HG02571 (cell line): Measurements from ENCODE around the gene ZNF212.
A peak's percentile ranks its signal among the peaks of the same experiment; 100 is the strongest.

Experiments
- ATAC-seq: cut with Tn5 transposase; IDR thresholded peaks from one replicate; pipeline ENCODE4 v1.9.1; 2021; ENCODE audit warnings: mild to moderate bottlenecking, moderate library complexity; ENCODE audit not compliant: unreplicated experiment

ZNF212 gene

GRCh38 chr7:149239345-149240143 lies at the start of gene ZNF212:
TSS of gene ZNF212 (plus strand) at chr7:149239651. CDS start at chr7:149239779, 128 bp downstream.
- peak; percentile 100 for ATAC-seq

GRCh38 chr7:149191851-149192250 lies 47.6 kb upstream of the ZNF212 start:
- ATAC-seq = no peak

- no peak for ATAC-seq
Observed at GRCh38 chr7:149194799-149195179, 44.7 kb upstream of the ZNF212 start.

GRCh38 chr7:149195180-149196150 lies 44.0 kb upstream of the ZNF212 start, which contains the start of gene ZNF282:
TSS of gene ZNF282 (plus strand) at chr7:149195546. CDS start at chr7:149195590, 44 bp downstream.
- peak; percentile 88 for ATAC-seq

GRCh38 chr7:149196151-149196704 lies 43.2 kb upstream of the ZNF212 start:
- peak; percentile 12 for ATAC-seq

GRCh38 chr7:149196705-149197171 lies 42.7 kb upstream of the ZNF212 start:
- no peak for ATAC-seq

- ATAC-seq = no peak
Observed at GRCh38 chr7:149197675-149198074, 41.8 kb upstream of the ZNF212 start.

- ATAC-seq = no peak
Observed at GRCh38 chr7:149198161-149198816, 41.2 kb upstream of the ZNF212 start.

- no peak for ATAC-seq
Observed at GRCh38 chr7:149199234-149199995, 40.0 kb upstream of the ZNF212 start.

GRCh38 chr7:149202831-149203231 lies 36.6 kb upstream of the ZNF212 start:
- no peak for ATAC-seq

- ATAC-seq = no peak
Observed at GRCh38 chr7:149205690-149206381, 33.6 kb upstream of the ZNF212 start.

GRCh38 chr7:149207324-149208035 lies 32.0 kb upstream of the ZNF212 start:
- no peak for ATAC-seq

GRCh38 chr7:149209518-149210269 lies 29.8 kb upstream of the ZNF212 start:
- ATAC-seq = peak; percentile 56

GRCh38 chr7:149210551-149210950 lies 28.9 kb upstream of the ZNF212 start:
- no peak for ATAC-seq

- ATAC-seq = no peak
Observed at GRCh38 chr7:149214020-149214720, 25.3 kb upstream of the ZNF212 start.

- no peak for ATAC-seq
Observed at GRCh38 chr7:149216402-149216801, 23.0 kb upstream of the ZNF212 start.

GRCh38 chr7:149217570-149217969 lies 21.9 kb upstream of the ZNF212 start:
- no peak for ATAC-seq
